GM18499 (cell line): Measurements from ENCODE around the gene EDN2.

Source experiments
- ATAC-seq: cut with Tn5 transposase; IDR thresholded peaks from one replicate; pipeline ENCODE4 v1.9.1; 2021; ENCODE audit warnings: moderate number of reproducible peaks; ENCODE audit not compliant: insufficient read depth, unreplicated experiment

The EDN2 gene

GRCh38 chr1:41518471-41518870 is 34.0 kb upstream of the EDN2 start:
- ATAC-seq = no peak

- no peak for ATAC-seq
Measured at GRCh38 chr1:41517062-41517438, 32.6 kb upstream of the EDN2 start.

GRCh38 chr1:41516168-41517061 is 31.9 kb upstream of the EDN2 start:
- ATAC-seq = no peak

DNA sequence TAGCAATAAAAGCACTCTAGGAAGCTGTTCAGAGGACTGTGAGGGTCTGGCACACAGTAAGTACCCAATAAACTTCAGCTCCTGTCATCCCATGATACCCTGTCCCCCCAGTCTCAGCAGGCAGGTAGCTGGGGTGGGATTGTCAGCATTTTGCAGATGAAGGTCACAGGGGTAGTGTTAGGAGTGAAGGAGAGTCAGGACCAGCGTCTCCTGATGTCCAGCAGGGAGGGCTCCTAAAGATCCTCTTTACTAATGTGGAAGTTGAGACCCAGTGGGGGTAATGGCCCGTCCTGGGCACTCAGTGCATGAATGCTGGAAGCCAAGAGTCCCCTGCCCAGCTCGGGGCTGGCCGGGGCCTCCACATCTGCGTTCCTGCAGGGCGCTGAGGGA is 31.3 kb upstream of the EDN2 start:
- ATAC-seq = no peak

DNA sequence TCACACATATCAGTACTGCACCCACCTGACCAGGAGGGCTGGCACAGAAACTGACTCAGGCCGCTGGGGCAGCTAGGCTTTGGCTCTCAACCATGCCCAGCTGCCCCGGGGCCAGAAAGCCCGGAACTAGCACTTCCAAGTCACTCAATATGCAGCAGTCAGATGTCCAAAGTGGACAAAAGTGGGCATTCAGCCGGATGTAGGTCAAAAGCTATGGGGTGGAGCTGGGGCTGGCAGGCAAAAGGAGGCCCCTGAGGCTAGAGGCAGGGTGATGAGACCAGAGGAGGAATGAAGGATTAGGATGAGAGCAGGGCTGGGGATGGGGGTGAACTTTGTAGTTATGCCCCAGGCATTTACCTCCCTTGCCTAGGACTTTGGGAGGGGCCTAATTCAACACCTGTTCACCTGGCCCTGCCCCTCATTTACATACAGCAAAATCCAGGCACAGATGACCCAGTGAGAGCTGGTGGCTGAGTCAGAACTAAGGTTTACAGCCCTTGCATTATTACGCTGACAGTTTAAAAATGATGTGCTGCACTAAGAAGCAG is 30.7 kb upstream of the EDN2 start:
- ATAC-seq = no peak

- no peak for ATAC-seq
Measured at GRCh38 chr1:41514381-41514780, 29.9 kb upstream of the EDN2 start.

- ATAC-seq = no peak
Measured at GRCh38 chr1:41513383-41513735, 28.9 kb upstream of the EDN2 start.

DNA sequence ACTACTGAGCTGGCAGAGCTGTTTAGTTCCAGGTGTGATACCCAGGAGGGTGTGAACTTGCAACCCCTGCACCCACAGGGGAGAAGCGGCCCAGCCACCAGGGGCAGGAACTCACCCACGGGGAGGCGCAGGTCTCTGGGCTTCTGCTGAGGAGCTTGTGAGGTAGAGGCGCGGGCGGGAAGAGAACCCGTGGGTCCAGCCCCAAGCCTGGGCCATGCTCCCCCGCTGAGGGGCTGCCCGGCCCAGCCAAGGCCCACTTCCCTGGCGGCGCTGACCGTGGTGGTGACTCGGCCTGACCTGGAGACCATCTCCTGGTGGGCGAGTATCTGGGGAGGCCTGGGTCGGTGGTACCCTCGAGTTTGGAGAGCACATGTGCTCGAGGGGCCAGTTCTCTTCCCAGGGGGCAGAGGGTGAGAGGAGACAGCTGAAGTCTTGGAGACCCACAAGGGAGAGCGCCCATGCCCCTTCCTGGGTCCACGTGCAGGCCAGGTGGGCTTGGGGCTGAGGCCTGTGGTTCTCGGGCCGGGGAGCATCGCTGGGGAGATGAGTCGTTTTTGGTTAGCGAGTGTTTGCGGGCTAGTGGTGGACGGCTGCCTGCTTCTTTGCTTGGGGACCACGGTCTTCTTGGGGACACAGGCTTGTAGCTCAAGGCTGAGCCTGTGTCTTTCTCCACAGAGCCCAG is 28.4 kb upstream of the EDN2 start:
- no peak for ATAC-seq

DNA sequence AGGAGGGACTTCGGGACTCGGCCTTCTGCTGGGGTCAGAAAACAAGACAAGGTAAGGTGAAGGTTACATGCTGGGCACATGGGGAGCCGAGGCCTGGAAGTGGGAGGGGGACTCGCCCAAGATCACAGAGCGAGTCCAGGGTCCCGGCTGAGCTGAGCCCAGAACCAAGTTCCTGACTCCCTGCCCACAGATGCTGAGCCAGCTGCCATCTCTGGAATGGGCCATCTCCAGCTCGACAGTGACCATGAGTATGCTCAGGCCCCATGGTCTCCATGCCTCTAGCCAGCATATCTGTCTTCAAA is 26.7 kb upstream of the EDN2 start:
- no peak for ATAC-seq

- no peak for ATAC-seq
Measured at GRCh38 chr1:41510531-41511238, 26.2 kb upstream of the EDN2 start.

- no peak for ATAC-seq
Measured at GRCh38 chr1:41509270-41509671, 24.8 kb upstream of the EDN2 start.

DNA sequence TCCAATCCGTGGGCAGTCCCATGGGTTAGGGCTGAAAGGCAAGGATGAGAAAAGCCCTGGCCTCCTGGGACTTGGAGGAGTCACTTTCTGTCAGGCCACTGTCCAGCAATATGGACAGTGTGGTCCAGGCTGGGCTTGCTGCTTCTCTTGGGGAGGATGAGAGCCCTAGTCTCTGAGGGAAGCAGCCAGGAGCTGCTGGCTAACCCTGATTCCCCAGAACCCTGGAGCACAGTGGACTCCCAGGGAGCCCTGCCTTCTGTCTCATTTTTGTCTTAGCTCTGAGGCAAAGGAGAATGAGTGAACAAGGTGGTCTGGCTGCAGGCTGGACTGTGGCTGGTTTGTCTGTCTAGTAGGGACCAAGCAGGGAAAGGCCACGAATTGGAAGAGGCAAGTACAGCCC is 23.8 kb upstream of the EDN2 start:
- ATAC-seq = no peak

DNA sequence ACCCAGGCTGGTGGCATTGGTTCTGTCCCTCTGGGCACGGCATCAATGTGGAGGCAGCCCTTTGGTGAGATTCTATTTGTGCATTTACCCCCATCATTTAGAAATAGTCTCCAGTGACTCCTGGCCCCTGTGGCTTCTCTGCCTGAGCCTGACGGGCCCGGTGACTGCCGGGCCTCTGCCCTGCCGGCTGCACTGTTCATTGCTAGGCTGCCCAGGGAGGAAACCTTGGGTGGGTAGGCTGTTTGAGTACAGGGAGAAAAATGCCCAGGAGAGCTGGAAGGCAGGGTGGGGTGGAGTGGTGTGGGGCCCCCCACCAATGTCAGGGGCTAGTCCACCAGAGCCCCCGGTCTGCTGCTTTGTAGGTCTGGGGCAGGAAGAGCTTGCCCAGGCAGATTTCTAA is 23.4 kb upstream of the EDN2 start:
- no peak for ATAC-seq

GRCh38 chr1:41507110-41507720 is 22.7 kb upstream of the EDN2 start:
- ATAC-seq = no peak

- no peak for ATAC-seq
Measured at GRCh38 chr1:41504114-41505035, 19.9 kb upstream of the EDN2 start.

- ATAC-seq = no peak
Measured at GRCh38 chr1:41503538-41504113, 19.1 kb upstream of the EDN2 start.

DNA sequence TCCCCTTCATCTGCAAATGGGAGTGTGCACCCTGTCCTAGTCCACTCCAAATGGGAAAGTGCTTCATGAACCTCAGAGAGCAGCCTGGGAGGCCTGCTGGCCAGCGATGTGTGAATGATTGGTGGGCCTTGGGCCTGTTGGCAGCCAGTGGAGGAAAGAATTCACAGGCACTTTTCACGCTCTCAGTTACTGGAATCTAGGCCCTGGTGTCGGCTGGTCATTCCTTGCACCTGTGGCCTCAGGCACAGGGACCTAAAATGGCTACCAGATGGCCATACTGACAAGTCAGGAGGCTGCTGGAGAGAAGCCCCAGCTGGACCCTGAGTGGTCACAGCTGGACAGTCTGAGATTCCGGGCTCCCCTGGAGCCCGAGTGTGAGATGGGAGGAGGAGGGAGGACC is 18.4 kb upstream of the EDN2 start:
- ATAC-seq = no peak

GRCh38 chr1:41501581-41501980 is 17.1 kb upstream of the EDN2 start:
- ATAC-seq = no peak

- no peak for ATAC-seq
Measured at GRCh38 chr1:41500781-41501518, 16.5 kb upstream of the EDN2 start.
